HepG2 (cell line): ENCODE measurements around the gene SEPTIN2. TPM values are rescaled to one million over a fixed set of nuclear protein-coding genes. Genes with fewer than 3 reads are reported as not detected.

Source experiments
- ARID2 ChIP-seq: sonication (generic); formaldehyde crosslinking; IDR thresholded peaks from 2 replicates; pipeline ENCODE4 v1.8.1; 2022; ENCODE audit warnings: mild to moderate bottlenecking, missing genetic modification reagents, borderline replicate concordance
- ELF1 ChIP-seq: sonication (generic); formaldehyde crosslinking; IDR thresholded peaks from 2 replicates; pipeline ENCODE4 v1.4.0; 2020; ENCODE audit warnings: missing genetic modification reagents
- NONO ChIP-seq, 2 experiments: fragments of 450-650 bp in 1 of 2; sonication (generic) in 1 of 2; formaldehyde crosslinking in 1 of 2; IDR thresholded peaks in 1 of 2; conservative IDR thresholded peaks in 1 of 2; 2 replicates each; pipeline versions ENCODE4 v1.6.1 to v1.8.0; 2017 to 2022; ENCODE audit warnings: mild to moderate bottlenecking in 1 of 2, missing genetic modification reagents in 1 of 2, moderate library complexity in 1 of 2
- ONECUT2 ChIP-seq: sonication (generic); formaldehyde crosslinking; IDR thresholded peaks from 2 replicates; pipeline ENCODE4 v1.4.0; 2020; ENCODE audit warnings: missing genetic modification reagents
- RARA ChIP-seq: IDR thresholded peaks from 2 replicates; pipeline ENCODE4 v1.6.1; 2016; ENCODE audit warnings: missing genetic modification reagents, missing compliant biosample characterization
- SMARCE1 ChIP-seq: fragments of 450-650 bp; IDR thresholded peaks from 2 replicates; pipeline ENCODE4 v1.6.1; 2017; ENCODE audit warnings: borderline replicate concordance
- SNAPC2 ChIP-seq: sonication (generic); formaldehyde crosslinking; IDR thresholded peaks from 2 replicates; pipeline ENCODE4 v1.8.1; 2022; ENCODE audit warnings: mild to moderate bottlenecking, missing genetic modification reagents
- SRSF1 ChIP-seq: fragments of 200-400 bp; formaldehyde crosslinking; optimal IDR thresholded peaks from 2 replicates; pipeline ENCODE3; 2017; ENCODE audit warnings: mild to moderate bottlenecking, low read depth, low read length, moderate library complexity
- THAP8 ChIP-seq: sonication (generic); formaldehyde crosslinking; IDR thresholded peaks from 2 replicates; pipeline ENCODE4 v1.5.1; 2020; ENCODE audit warnings: missing genetic modification reagents, mild to moderate bottlenecking, borderline replicate concordance
- U2AF1 ChIP-seq: fragments of 200-400 bp; formaldehyde crosslinking; optimal IDR thresholded peaks from 2 replicates; pipeline ENCODE3; 2017; ENCODE audit warnings: mild to moderate bottlenecking, low read depth, low read length
- ZFAT ChIP-seq: sonication (generic); formaldehyde crosslinking; conservative IDR thresholded peaks from 2 replicates; pipeline ENCODE4 v1.8.1; 2023; ENCODE audit warnings: missing genetic modification reagents, inconsistent platforms
- ZNF282 ChIP-seq: fragments of 450-650 bp; IDR thresholded peaks from 2 replicates; pipeline ENCODE4 v1.6.1; 2018; ENCODE audit not compliant: partially characterized antibody
- ZNF430 ChIP-seq: sonication (generic); formaldehyde crosslinking; IDR thresholded peaks from 2 replicates; pipeline ENCODE4 v1.9.0; 2021; ENCODE audit warnings: mild to moderate bottlenecking, missing genetic modification reagents
- ZNF496 ChIP-seq: sonication (generic); formaldehyde crosslinking; IDR thresholded peaks from 2 replicates; pipeline ENCODE4 v1.8.1; 2023; ENCODE audit warnings: mild to moderate bottlenecking, moderate library complexity, missing genetic modification reagents; ENCODE audit not compliant: insufficient replicate concordance
- ZNF773 ChIP-seq: sonication (generic); formaldehyde crosslinking; IDR thresholded peaks from 2 replicates; pipeline ENCODE4 v1.4.0; 2020; ENCODE audit warnings: missing genetic modification reagents, borderline replicate concordance
- ZNF780A ChIP-seq: sonication (generic); formaldehyde crosslinking; IDR thresholded peaks from 2 replicates; pipeline ENCODE4 v1.8.0; 2022; ENCODE audit warnings: mild to moderate bottlenecking, missing genetic modification reagents, moderate library complexity
- polyA plus RNA-seq, 8 experiments: library from polyadenylated mRNA; depleted of rRNA in 3 of 8; stranded (reverse) in 7 of 8; unstranded in 1 of 8; fragments of >200 nt; fragmentation: Illumina TruSeq in 4 of 8; extraction: Trizol in 4 of 8; gene quantifications; 2 replicates each; pipeline versions ENCODE4 v1.2.1 to v1.2.3, GENCODE V29; 2011 to 2016; ENCODE audit warnings: low read depth in 4 of 8, missing spikeins in 1 of 8, mixed read lengths in 1 of 8; ENCODE audit not compliant: insufficient read depth in 1 of 8
- total RNA-seq, 5 experiments: library from RNA; depleted of rRNA; stranded (reverse); fragments of >200 nt; fragmentation: Illumina TruSeq; extraction: Trizol; gene quantifications; 2 replicates each; pipeline ENCODE4 v1.2.3, GENCODE V29; 2016; ENCODE audit warnings: low read depth in 1 of 5
- TF ChIP-seq, protein P1 (sequence below): sonication (generic); formaldehyde crosslinking; IDR thresholded peaks from 2 replicates; pipeline ENCODE4 v1.4.0; 2020; ENCODE audit warnings: missing genetic modification reagents
- TF ChIP-seq, protein P2 (sequence below): sonication (generic); formaldehyde crosslinking; conservative IDR thresholded peaks from 2 replicates; pipeline ENCODE4 v1.8.0; 2022; ENCODE audit warnings: low read depth, missing genetic modification reagents

Gene SEPTIN2
- total and polyA plus RNA-seq, 2 of the 13 experiments (the other 11 are each of a cell fraction or from before 2014, with no cell fraction given), result 493 to 733 TPM

DNA sequence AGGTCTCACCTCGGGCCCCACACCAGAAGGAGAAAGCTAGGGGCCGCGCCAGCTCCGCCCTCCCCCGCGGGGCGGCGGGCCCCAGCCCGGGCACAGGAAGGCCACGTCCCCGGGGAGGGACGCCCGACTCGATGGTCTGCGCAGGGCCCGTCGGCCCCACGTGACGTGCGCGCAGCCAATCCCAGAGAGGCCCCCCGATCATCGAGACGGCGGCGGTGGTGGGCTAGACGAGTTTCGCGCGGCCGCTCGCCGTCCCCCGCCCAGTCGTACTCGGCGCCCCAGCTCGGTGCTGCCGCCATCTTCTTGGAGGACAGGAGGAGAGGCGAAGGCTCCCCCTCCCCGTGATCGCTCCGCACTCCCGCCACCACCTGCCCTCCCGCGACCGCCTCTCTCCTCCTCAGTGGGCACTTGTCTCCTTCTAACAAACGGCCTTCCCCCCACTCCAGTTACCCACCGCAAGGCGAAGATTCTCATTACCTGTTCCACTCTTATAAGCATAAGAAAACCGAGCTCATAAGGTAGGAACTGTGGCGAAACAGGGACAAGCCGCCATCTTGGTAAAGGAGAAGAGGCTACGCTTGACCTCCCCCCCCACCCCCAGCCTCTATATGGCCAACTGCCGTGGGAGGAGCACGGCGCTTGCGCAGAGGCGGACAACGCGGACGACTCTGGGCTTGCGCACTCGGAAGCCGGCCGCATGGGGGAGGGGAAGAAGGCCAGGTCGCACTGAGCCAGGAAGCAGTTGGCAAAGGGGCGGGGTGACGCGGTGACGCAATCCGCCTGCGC is 439 bp upstream of the SEPTIN2 start, which contains the start of gene HDLBP (continued):
- TF ChIP-seq SNAPC2 (CRISPR knock-in tag) (peak; percentile 61; the same call in 1 of the 2 replicates), ZNF496 (CRISPR knock-in tag) (no peak), ZNF430 (CRISPR knock-in tag) (no peak), SMARCE1 (no peak), THAP8 (peak; percentile 88), ARID2 (CRISPR knock-in tag) (0 out of 2 replicates have a peak, but pooled peaks have one; percentile 78), NONO (IDR thresholded peaks at IDR 0.05) (no peak), NONO (CRISPR knock-in tag; conservative IDR thresholded peaks at IDR 0.05) (peak; percentile 86), ZNF282 (no peak), ZNF773 (CRISPR knock-in tag) (peak; percentile 38; the same call in 1 of the 2 replicates), SRSF1 (peak; percentile 59), ZFAT (CRISPR knock-in tag) (no peak), ELF1 (peak; percentile 69), ONECUT2 (CRISPR knock-in tag) (no peak), ZNF780A (CRISPR knock-in tag) (peak; percentile 86; the same call in 1 of the 2 replicates), RARA (peak; percentile 37; the same call in 1 of the 2 replicates), U2AF1 (peak; percentile 96)
- TF ChIP-seq, protein P1, sequence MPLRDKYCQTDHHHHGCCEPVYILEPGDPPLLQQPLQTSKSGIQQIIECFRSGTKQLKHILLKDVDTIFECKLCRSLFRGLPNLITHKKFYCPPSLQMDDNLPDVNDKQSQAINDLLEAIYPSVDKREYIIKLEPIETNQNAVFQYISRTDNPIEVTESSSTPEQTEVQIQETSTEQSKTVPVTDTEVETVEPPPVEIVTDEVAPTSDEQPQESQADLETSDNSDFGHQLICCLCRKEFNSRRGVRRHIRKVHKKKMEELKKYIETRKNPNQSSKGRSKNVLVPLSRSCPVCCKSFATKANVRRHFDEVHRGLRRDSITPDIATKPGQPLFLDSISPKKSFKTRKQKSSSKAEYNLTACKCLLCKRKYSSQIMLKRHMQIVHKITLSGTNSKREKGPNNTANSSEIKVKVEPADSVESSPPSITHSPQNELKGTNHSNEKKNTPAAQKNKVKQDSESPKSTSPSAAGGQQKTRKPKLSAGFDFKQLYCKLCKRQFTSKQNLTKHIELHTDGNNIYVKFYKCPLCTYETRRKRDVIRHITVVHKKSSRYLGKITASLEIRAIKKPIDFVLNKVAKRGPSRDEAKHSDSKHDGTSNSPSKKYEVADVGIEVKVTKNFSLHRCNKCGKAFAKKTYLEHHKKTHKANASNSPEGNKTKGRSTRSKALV (CRISPR knock-in tag), result peak; percentile 62; the same call in 1 of the 2 replicates
- TF ChIP-seq, protein P2, sequence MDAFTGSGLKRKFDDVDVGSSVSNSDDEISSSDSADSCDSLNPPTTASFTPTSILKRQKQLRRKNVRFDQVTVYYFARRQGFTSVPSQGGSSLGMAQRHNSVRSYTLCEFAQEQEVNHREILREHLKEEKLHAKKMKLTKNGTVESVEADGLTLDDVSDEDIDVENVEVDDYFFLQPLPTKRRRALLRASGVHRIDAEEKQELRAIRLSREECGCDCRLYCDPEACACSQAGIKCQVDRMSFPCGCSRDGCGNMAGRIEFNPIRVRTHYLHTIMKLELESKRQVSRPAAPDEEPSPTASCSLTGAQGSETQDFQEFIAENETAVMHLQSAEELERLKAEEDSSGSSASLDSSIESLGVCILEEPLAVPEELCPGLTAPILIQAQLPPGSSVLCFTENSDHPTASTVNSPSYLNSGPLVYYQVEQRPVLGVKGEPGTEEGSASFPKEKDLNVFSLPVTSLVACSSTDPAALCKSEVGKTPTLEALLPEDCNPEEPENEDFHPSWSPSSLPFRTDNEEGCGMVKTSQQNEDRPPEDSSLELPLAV (CRISPR knock-in tag), result peak; percentile 84; the same call in 1 of the 2 replicates
